Skeletal muscle satellite cell (primary cell): ENCODE measurements around the gene GNRH2.
A peak's percentile ranks its signal among the peaks of the same experiment; 100 is the strongest.

Experiments
- H3K27me3 ChIP-seq: 2 replicates; pipeline ENCODE4 v1.7.0; 2013; ENCODE audit warnings: low read length; ENCODE audit not compliant: control insufficient read depth, insufficient read depth
- H3K36me3 ChIP-seq: 2 replicates; pipeline ENCODE4 v1.7.0; 2013; ENCODE audit warnings: mild to moderate bottlenecking, control low read depth, low read length; ENCODE audit not compliant: insufficient read depth
- H3K4me1 ChIP-seq: 2 replicates; pipeline ENCODE4 v1.7.0; 2013; ENCODE audit warnings: low read length; ENCODE audit not compliant: control insufficient read depth, insufficient read depth
- H3K4me2 ChIP-seq: 2 replicates; pipeline ENCODE4 v1.7.0; 2013; ENCODE audit warnings: mild to moderate bottlenecking, low read length
- H3K4me3 ChIP-seq: 2 replicates; pipeline ENCODE4 v1.7.0; 2013; ENCODE audit warnings: low read length
- H3K9ac ChIP-seq: 2 replicates; pipeline ENCODE4 v1.7.0; 2013; ENCODE audit warnings: mild to moderate bottlenecking, low read depth, low read length, moderate library complexity
- H3K9me3 ChIP-seq: replicated peaks from 2 replicates; pipeline ENCODE4 v1.7.0; 2013; ENCODE audit warnings: mild to moderate bottlenecking, control low read depth, low read length

GNRH2 gene

DNA sequence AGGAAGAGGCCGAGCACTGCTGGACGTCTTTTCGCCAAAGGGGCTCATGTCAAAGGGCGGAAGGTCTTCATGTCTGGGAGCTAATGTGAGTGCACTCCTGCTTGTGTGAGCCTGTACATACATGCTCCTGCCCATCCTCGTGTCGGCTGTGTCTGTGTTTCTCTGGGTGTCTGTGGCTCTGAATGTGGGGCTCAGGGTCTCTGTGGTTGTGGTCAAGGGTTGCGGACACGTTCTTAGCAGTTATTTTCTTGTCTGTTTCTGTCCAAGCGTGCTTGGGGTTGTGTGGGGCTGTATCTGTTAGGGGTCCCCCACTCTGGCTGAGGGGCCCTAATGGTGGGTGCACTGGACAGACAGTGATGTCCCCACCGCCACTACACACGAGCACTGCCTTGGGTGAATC is 38.2 kb downstream of the GNRH2 start:
- Histone ChIP-seq H3K9me3 (no peaks in the 10 kb centered on the region), H3K27me3 (peaks cover 56% of the 10 kb centered on the region), H3K4me2 (no peak overlapping the region), H3K4me1 (peaks cover 9% of the 10 kb centered on the region), H3K9ac (no peak overlapping the region), H3K36me3 (no peaks in the 10 kb centered on the region), H3K4me3 (no peak overlapping the region)

DNA sequence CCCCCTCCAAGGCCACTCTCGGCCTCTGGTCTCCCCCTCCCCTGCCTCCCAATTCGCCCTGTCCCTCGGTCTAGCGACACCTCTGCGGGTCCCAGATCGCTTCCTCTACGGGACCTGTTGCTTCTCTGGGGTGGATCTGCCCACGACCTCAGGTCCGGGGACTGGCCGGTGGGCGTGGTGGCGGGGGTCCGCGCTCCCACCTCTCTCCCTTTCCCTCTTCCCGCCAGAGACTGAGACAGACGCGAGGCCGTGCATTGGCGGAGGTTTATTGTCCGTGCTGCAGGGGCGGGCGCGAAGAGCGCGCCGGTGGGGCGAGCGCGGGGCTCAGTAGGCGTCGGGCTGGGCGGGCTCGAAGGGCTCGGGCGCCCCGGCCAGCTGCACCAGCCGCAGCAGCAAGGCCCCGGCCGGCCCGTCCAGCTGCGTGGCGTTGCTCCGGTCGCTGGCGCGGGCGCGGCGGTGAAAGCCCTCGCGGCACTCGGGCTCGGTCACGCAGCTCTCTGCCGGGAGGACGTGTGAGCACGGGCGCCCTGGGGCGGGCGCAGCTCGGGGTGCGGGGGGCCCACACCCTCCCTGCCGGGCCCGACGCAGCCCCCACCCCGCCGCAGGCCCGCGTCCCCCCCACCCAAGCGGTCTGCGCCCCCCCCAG is 39.0 kb downstream of the GNRH2 start:
- H3K4me3 ChIP-seq: no peak overlapping the region
- H3K4me1 ChIP-seq: peaks cover 9% of the 10 kb centered on the region
- no peak overlapping the region for H3K9ac ChIP-seq
- H3K36me3 ChIP-seq: no peaks in the 10 kb centered on the region
- peak overlapping the region; percentile 62 for H3K4me2 ChIP-seq
- peaks cover 56% of the 10 kb centered on the region for H3K27me3 ChIP-seq
- no peaks in the 10 kb centered on the region for H3K9me3 ChIP-seq

GRCh38 chr20:3082955-3083952 is 39.8 kb downstream of the GNRH2 start:
- Histone ChIP-seq H3K36me3 (no peaks in the 10 kb centered on the region), H3K4me3 (no peak overlapping the region), H3K9ac (no peak overlapping the region), H3K27me3 (peaks cover 53% of the 10 kb centered on the region), H3K9me3 (no peaks in the 10 kb centered on the region), H3K4me2 (no peak overlapping the region), H3K4me1 (peaks cover 9% of the 10 kb centered on the region)

DNA sequence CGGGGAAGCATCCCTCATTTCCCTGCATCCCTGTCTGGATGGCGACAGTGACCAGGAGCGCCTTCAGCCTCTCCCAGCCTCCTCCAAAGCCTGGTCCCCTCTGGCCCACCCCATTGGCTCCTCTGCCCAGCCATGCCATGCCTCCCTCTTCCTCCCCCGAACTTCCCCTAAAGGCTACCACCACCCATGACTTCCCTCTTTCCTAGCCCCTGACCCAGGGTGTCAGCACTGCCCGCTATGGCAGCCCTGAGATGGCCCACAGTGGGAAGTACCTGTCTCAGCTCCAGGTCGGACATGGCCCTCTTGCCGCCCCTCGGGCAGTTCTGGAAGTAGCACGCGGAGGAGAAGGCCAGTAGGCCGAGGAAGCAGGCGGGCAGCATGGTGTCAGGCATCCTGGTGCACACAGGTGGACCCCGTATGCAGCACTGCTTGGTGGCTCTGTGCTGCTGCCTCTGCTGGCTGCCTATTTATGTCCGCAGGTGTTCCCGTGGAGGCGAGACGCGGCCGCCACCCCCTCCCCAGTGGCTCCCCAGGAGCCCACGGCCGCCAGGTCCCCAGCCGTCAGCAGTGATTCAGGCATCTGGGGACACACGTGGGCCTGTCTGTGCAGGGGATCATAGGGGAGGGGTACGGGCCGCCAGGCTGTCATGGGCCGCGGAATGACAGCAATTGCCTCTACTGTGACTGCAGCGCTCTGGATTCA is 41.0 kb downstream of the GNRH2 start, which contains the start of gene AVP:
AVP (minus strand) TSS at position 442 of the 703 bp plus-strand sequence; CDS start at position 392, 50 bp downstream.
- Histone ChIP-seq H3K9ac (no peak within 1 kb of the TSS), H3K9me3 (no peaks in the 10 kb centered on the region), H3K4me2 (no peak within 1 kb of the TSS), H3K36me3 (no peaks in the 10 kb centered on the region), H3K27me3 (peaks cover 49% of the 10 kb centered on the region), H3K4me3 (no peak within 1 kb of the TSS), H3K4me1 (peaks cover 9% of the 10 kb centered on the region)

- Histone ChIP-seq H3K9me3 (no peaks in the 10 kb centered on the region), H3K4me1 (peaks cover 9% of the 10 kb centered on the region), H3K4me2 (no peak overlapping the region), H3K27me3 (peaks cover 53% of the 10 kb centered on the region), H3K9ac (no peak overlapping the region), H3K4me3 (no peak overlapping the region), H3K36me3 (no peaks in the 10 kb centered on the region)
Measured at GRCh38 chr20:3084986-3085360, 41.6 kb downstream of the GNRH2 start.

DNA sequence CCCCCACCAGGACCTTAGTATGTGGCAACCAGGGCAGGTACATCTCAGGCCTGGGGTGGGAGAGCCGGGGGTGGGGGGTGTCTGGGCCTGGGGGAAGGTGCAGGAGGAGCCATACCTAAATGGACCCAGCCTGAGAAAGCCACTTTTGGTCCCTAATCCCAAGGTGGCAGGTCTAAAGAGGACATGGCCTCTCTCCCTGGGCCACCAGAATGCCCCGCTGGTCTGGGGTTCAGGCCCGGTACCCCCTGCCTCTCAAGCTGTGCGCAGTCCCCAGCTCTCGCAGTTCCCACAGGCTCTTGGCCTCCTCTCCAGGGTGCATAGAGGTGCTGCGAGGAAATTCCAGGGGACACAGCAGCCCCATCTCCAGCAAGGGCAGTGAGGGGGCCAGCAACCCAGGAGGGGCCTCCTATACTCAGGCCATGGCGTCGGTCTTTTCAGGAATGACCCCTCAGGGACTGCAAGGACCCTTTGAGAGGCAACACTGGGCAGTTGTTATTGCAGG is 42.2 kb downstream of the GNRH2 start:
- H3K27me3 ChIP-seq: peaks cover 55% of the 10 kb centered on the region
- H3K9ac ChIP-seq: no peak overlapping the region
- H3K4me2 ChIP-seq: no peak overlapping the region
- H3K36me3 ChIP-seq: no peaks in the 10 kb centered on the region
- H3K9me3 ChIP-seq: no peaks in the 10 kb centered on the region
- H3K4me1 ChIP-seq: peaks cover 9% of the 10 kb centered on the region
- H3K4me3 ChIP-seq: no peak overlapping the region

DNA sequence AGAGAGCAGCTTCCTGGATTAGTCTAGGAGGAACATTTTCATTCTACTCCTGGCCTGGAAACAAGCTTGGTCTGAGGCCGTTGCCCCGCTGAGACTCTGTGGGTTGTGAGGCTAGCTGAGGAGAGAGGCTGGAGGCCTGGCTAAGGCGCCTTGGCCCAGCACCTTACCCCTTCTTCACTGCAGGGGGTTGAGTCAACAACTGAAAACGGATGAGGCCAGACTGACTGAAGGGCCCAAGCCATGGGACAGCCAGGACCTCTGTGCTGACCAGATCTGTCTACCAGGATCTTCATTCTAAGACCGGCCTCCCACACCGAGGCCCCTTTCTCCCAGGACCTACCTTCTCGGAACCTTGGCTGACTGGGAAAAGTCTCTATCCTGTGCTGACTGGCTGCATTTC is 44.6 kb downstream of the GNRH2 start:
- Histone ChIP-seq H3K36me3 (no peaks in the 10 kb centered on the region), H3K9me3 (no peaks in the 10 kb centered on the region), H3K4me2 (no peak overlapping the region), H3K27me3 (peaks cover 54% of the 10 kb centered on the region), H3K4me1 (peaks cover 4% of the 10 kb centered on the region), H3K9ac (no peak overlapping the region), H3K4me3 (no peak overlapping the region)

DNA sequence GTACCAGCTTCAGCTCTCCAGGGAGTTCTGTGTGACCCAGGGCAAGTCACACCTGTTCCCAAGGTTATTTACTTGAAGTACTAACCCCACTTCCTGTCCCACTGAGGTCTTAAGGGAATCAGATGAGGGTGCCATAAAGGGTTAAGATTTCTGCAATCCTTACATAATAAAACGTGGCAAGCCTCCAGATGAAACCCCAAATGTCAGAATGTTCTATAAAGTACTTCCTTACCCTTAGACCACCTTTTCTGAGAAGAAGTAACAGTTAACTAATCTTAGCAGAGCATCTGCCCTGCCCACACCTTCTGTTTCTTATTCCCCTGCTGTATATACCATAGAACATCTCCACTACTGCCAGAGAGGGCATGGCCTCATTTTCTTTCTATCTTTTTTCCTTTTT is 47.1 kb downstream of the GNRH2 start:
- peaks cover 9% of the 10 kb centered on the region for H3K4me1 ChIP-seq
- peaks cover 40% of the 10 kb centered on the region for H3K27me3 ChIP-seq

DNA sequence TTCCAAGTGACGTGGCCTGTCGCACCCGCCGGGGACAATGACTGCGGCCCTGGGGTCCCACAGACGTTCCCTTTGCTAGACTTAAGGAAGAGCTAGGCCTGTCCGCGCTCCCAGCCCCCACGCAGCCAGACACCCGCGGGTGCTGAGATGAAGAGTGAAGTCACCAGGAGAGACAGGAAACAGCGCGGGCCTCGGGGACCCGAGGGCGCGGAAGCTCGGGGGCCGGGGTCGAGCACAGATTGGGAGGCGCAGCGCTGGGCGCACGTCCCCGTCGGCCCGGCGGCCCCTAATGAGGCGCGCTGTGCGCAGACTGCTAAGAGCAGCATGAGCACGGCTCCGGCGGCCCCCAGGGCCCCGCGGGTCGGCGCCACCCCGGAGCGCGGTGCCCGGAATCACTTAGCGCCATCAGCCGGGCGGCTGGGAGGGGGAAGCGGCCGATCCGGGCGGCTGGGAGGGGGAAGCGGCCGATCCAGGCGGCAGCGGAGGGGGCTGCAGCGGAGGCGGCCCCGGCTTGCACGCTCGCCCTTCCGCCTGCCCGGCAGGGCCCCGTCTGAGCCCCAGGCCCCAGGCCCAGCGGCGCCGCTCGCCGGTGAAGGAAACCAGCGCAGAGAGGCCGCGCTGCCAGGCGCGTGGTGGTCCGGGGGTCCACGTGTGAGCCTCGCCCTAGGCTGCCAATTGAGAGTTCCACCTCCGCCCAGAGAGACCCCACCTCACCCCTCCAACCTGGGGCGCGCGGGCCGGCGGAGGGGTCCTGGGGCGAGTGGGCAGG is 49.4 kb downstream of the GNRH2 start:
- Histone ChIP-seq H3K9ac (peak overlapping the region; percentile 41), H3K9me3 (no peaks in the 10 kb centered on the region), H3K4me3 (peak overlapping the region; percentile 61), H3K27me3 (peaks cover 40% of the 10 kb centered on the region), H3K4me2 (peak overlapping the region; percentile 82), H3K36me3 (no peaks in the 10 kb centered on the region), H3K4me1 (peaks cover 9% of the 10 kb centered on the region)

More for the DNA sequence above, 47.1 kb downstream of the GNRH2 start:
- Histone ChIP-seq H3K36me3 (no peaks in the 10 kb centered on the region), H3K4me2 (no peak overlapping the region), H3K4me3 (no peak overlapping the region), H3K9ac (no peak overlapping the region), H3K9me3 (no peaks in the 10 kb centered on the region)

- Histone ChIP-seq H3K4me2 (no peak overlapping the region), H3K9ac (no peak overlapping the region), H3K4me1 (peaks cover 9% of the 10 kb centered on the region), H3K36me3 (no peaks in the 10 kb centered on the region), H3K4me3 (no peak overlapping the region), H3K27me3 (peaks cover 30% of the 10 kb centered on the region), H3K9me3 (no peaks in the 10 kb centered on the region)
Measured at GRCh38 chr20:3093861-3094361, 50.5 kb downstream of the GNRH2 start.
